ENCODE measurements around the gene PTHLH.

PTHLH gene

GRCh38 chr12:27953348-27953747, 19.2 kb downstream of the PTHLH start:
- H3K4me1 Mint-ChIP-seq, result no peaks in the 10 kb centered on the region
- DNase-seq (ENCODE audit: low spot score in 2 of 2) (no peak), ATAC-seq (replicated peaks; ENCODE audit: extremely low read depth, poor library complexity, severe bottlenecking) (no peak)
- H3K27me3 Mint-ChIP-seq, result peaks cover 22% of the 10 kb centered on the region
- H3K4me3 Mint-ChIP-seq, result no peak overlapping the region
- H3K9me3 Mint-ChIP-seq, result no peaks in the 10 kb centered on the region
- H3K36me3 Mint-ChIP-seq (ENCODE audit: insufficient read depth), result no peaks in the 10 kb centered on the region
- H3K27ac Mint-ChIP-seq (ENCODE audit: low read depth), result no peak overlapping the region

GRCh38 chr12:27952510-27952909, 20.0 kb downstream of the PTHLH start:
- no peak for ATAC-seq (replicated peaks; ENCODE audit: extremely low read depth, poor library complexity, severe bottlenecking)
- Mint-ChIP-seq H3K9me3 (no peaks in the 10 kb centered on the region), H3K27me3 (peaks cover 25% of the 10 kb centered on the region), H3K4me3 (no peak overlapping the region), H3K36me3 (ENCODE audit: insufficient read depth) (no peaks in the 10 kb centered on the region), H3K27ac (ENCODE audit: low read depth) (no peak overlapping the region), H3K4me1 (no peaks in the 10 kb centered on the region)
- no peak for DNase-seq (ENCODE audit: low spot score in 2 of 2)

DNA sequence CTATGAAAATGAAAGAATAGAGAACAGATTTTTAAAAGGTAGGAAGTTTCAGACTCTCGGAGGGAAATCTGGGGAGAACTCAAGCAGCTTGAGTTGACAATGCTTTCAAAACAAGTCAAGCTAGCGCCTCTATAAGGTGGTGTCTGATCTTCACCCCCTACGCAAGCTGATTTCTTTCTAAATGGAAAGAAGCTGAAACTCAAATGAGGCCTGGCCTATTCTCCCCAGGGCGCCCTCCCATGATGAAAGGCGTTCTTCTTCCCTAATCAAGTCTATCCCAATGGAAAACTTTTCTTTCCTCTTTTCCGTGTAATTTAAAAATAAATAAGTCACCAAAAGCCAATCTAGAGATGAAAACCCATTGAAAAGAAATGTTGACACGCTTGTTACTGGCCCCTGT, 20.6 kb downstream of the PTHLH start:
- DNase-seq (ENCODE audit: low spot score in 2 of 2) (no peak), ATAC-seq (replicated peaks; ENCODE audit: extremely low read depth, poor library complexity, severe bottlenecking) (no peak)
- Mint-ChIP-seq H3K4me1 (no peaks in the 10 kb centered on the region), H3K27ac (ENCODE audit: low read depth) (no peak overlapping the region), H3K27me3 (peaks cover 20% of the 10 kb centered on the region), H3K36me3 (ENCODE audit: insufficient read depth) (no peaks in the 10 kb centered on the region), H3K4me3 (no peak overlapping the region), H3K9me3 (no peaks in the 10 kb centered on the region)

- DNase-seq (ENCODE audit: low spot score in 2 of 2) (no peak), ATAC-seq (replicated peaks; ENCODE audit: extremely low read depth, poor library complexity, severe bottlenecking) (no peak)
- H3K9me3 Mint-ChIP-seq, result no peaks in the 10 kb centered on the region
- H3K27me3 Mint-ChIP-seq, result peaks cover 31% of the 10 kb centered on the region
- no peaks in the 10 kb centered on the region for H3K36me3 Mint-ChIP-seq (ENCODE audit: insufficient read depth)
- H3K27ac Mint-ChIP-seq (ENCODE audit: low read depth), result no peak overlapping the region
- H3K4me1 Mint-ChIP-seq, result no peaks in the 10 kb centered on the region
- H3K4me3 Mint-ChIP-seq, result no peak overlapping the region
These were observed 26.1 kb downstream of the PTHLH start for GRCh38 chr12:27946421-27946820.

GRCh38 chr12:27940756-27941402, 31.7 kb downstream of the PTHLH start:
- DNase-seq (ENCODE audit: low spot score in 2 of 2) (peak; percentile 43 to 47), ATAC-seq (replicated peaks; ENCODE audit: extremely low read depth, poor library complexity, severe bottlenecking) (peak; percentile 70)
- no peaks in the 10 kb centered on the region for H3K4me1 Mint-ChIP-seq
- no peaks in the 10 kb centered on the region for H3K9me3 Mint-ChIP-seq
- no peak overlapping the region for H3K27ac Mint-ChIP-seq (ENCODE audit: low read depth)
- H3K27me3 Mint-ChIP-seq, result peaks cover 28% of the 10 kb centered on the region
- H3K4me3 Mint-ChIP-seq, result no peak overlapping the region
- H3K36me3 Mint-ChIP-seq (ENCODE audit: insufficient read depth), result peaks cover 2% of the 10 kb centered on the region

GRCh38 chr12:27940245-27940644, 32.3 kb downstream of the PTHLH start:
- no peaks in the 10 kb centered on the region for H3K9me3 Mint-ChIP-seq
- H3K27ac Mint-ChIP-seq (ENCODE audit: low read depth), result no peak overlapping the region
- H3K36me3 Mint-ChIP-seq (ENCODE audit: insufficient read depth), result peaks cover 2% of the 10 kb centered on the region
- no peaks in the 10 kb centered on the region for H3K4me1 Mint-ChIP-seq
- peaks cover 28% of the 10 kb centered on the region for H3K27me3 Mint-ChIP-seq
- ATAC-seq (replicated peaks; ENCODE audit: extremely low read depth, poor library complexity, severe bottlenecking), result no peak
- no peak overlapping the region for H3K4me3 Mint-ChIP-seq
- no peak for DNase-seq (ENCODE audit: low spot score in 2 of 2)

GRCh38 chr12:27937768-27938167, 34.8 kb downstream of the PTHLH start:
- Mint-ChIP-seq H3K4me1 (no peaks in the 10 kb centered on the region), H3K9me3 (no peaks in the 10 kb centered on the region), H3K36me3 (ENCODE audit: insufficient read depth) (peaks cover 2% of the 10 kb centered on the region), H3K27ac (ENCODE audit: low read depth) (no peak overlapping the region), H3K27me3 (peaks cover 9% of the 10 kb centered on the region), H3K4me3 (no peak overlapping the region)
- DNase-seq (ENCODE audit: low spot score in 2 of 2) (no peak), ATAC-seq (replicated peaks; ENCODE audit: extremely low read depth, poor library complexity, severe bottlenecking) (no peak)

GRCh38 chr12:27936196-27936595, 36.3 kb downstream of the PTHLH start:
- Mint-ChIP-seq H3K9me3 (no peaks in the 10 kb centered on the region), H3K36me3 (ENCODE audit: insufficient read depth) (peaks cover 2% of the 10 kb centered on the region), H3K4me1 (no peaks in the 10 kb centered on the region), H3K27me3 (peaks cover 23% of the 10 kb centered on the region), H3K4me3 (no peak overlapping the region), H3K27ac (ENCODE audit: low read depth) (no peak overlapping the region)
- ATAC-seq (replicated peaks; ENCODE audit: extremely low read depth, poor library complexity, severe bottlenecking) (no peak), DNase-seq (ENCODE audit: low spot score in 2 of 2) (no peak)

DNA sequence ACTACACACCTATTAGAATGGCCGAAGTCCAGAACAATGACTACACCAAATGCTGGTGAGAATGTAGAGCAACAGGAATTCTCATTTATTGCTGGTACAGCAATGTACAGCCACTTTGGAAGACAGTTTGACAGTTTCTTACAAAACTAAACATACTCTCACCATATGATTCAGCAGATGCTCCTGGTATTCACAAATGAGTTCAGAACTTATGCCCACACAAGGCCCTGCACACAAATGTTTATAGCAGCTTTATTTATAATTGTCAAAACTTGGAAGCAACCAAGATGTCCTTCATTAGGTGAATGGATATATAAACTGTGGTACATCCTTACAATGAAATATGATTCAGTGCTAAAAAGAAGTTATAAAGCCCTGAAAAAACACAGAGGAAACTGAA, 38.3 kb downstream of the PTHLH start:
- Mint-ChIP-seq H3K9me3 (no peaks in the 10 kb centered on the region), H3K27ac (ENCODE audit: low read depth) (no peak overlapping the region), H3K27me3 (peaks cover 42% of the 10 kb centered on the region), H3K36me3 (ENCODE audit: insufficient read depth) (peaks cover 2% of the 10 kb centered on the region), H3K4me1 (no peaks in the 10 kb centered on the region), H3K4me3 (no peak overlapping the region)
- DNase-seq (ENCODE audit: low spot score in 2 of 2), result no peak
- no peak for ATAC-seq (replicated peaks; ENCODE audit: extremely low read depth, poor library complexity, severe bottlenecking)

DNA sequence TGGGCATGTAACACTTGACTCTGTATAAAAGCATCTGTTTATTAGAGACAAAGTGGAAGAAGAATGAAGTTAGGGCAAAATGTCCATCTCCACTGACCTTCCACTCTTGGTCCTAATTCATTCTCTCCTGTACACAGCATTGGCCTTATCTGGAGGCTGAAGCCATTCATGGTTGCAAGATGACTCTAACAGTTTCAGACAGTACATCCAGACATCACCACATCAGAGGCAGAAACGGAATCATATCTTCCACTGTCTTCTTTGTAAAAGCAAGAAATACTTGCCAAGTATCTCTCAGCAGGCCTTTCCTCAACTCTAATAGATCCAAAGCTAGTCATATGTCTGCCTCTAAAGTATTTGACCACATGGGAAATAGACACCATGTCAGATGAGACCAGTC, 41.1 kb downstream of the PTHLH start:
- Mint-ChIP-seq H3K4me3 (no peak overlapping the region), H3K27me3 (peaks cover 38% of the 10 kb centered on the region), H3K36me3 (ENCODE audit: insufficient read depth) (peaks cover 1% of the 10 kb centered on the region), H3K4me1 (no peaks in the 10 kb centered on the region), H3K27ac (ENCODE audit: low read depth) (no peak overlapping the region), H3K9me3 (no peaks in the 10 kb centered on the region)
- DNase-seq (ENCODE audit: low spot score in 2 of 2) (no peak), ATAC-seq (replicated peaks; ENCODE audit: extremely low read depth, poor library complexity, severe bottlenecking) (no peak)

DNA sequence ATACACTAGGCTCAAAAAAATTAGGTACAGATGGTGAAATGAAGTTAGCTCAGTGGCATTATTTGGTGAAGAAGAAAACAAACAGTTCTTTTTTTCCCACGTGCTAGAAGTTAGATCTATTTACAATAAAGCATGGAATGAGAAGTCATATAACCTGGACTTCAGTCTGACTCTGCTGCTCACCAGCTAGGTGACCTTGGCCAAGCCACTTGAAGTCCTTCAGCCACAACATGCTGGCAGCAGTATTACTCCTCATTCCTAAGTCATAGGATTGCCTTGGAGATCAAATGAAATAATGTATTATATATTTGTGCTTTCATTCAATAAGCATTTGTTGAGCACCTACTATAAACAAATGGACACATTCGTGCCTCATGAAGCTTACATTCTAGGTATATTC, 45.2 kb downstream of the PTHLH start:
- no peaks in the 10 kb centered on the region for H3K9me3 Mint-ChIP-seq
- no peak overlapping the region for H3K4me3 Mint-ChIP-seq
- DNase-seq (ENCODE audit: low spot score in 2 of 2), result no peak
- H3K36me3 Mint-ChIP-seq (ENCODE audit: insufficient read depth), result peaks cover 2% of the 10 kb centered on the region
- ATAC-seq (replicated peaks; ENCODE audit: extremely low read depth, poor library complexity, severe bottlenecking), result no peak
- H3K27ac Mint-ChIP-seq (ENCODE audit: low read depth), result no peak overlapping the region
- H3K27me3 Mint-ChIP-seq, result peaks cover 43% of the 10 kb centered on the region
- H3K4me1 Mint-ChIP-seq, result no peaks in the 10 kb centered on the region

GRCh38 chr12:27924350-27925135, 48.0 kb downstream of the PTHLH start:
- H3K36me3 Mint-ChIP-seq (ENCODE audit: insufficient read depth), result peaks cover 2% of the 10 kb centered on the region
- ATAC-seq (replicated peaks; ENCODE audit: extremely low read depth, poor library complexity, severe bottlenecking) (no peak), DNase-seq (ENCODE audit: low spot score in 2 of 2) (no peak)
- no peaks in the 10 kb centered on the region for H3K9me3 Mint-ChIP-seq
- no peaks in the 10 kb centered on the region for H3K4me1 Mint-ChIP-seq
- H3K27me3 Mint-ChIP-seq, result peaks cover 30% of the 10 kb centered on the region
- no peak overlapping the region for H3K4me3 Mint-ChIP-seq
- H3K27ac Mint-ChIP-seq (ENCODE audit: low read depth), result no peak overlapping the region

- H3K4me1 Mint-ChIP-seq, result no peaks in the 10 kb centered on the region
- peaks cover 35% of the 10 kb centered on the region for H3K27me3 Mint-ChIP-seq
- DNase-seq (ENCODE audit: low spot score in 2 of 2), result no peak
- no peaks in the 10 kb centered on the region for H3K9me3 Mint-ChIP-seq
- no peak for ATAC-seq (replicated peaks; ENCODE audit: extremely low read depth, poor library complexity, severe bottlenecking)
- H3K36me3 Mint-ChIP-seq (ENCODE audit: insufficient read depth), result peaks cover 2% of the 10 kb centered on the region
- H3K4me3 Mint-ChIP-seq, result no peak overlapping the region
- H3K27ac Mint-ChIP-seq (ENCODE audit: low read depth), result no peak overlapping the region
These were observed 49.9 kb downstream of the PTHLH start for GRCh38 chr12:27922531-27923139.
